HG03064 (cell line): Measurements from ENCODE around the gene MAGI1.

ENCODE experiments used
- ATAC-seq: cut with Tn5 transposase; IDR thresholded peaks from one replicate; pipeline ENCODE4 v1.9.1; 2021; ENCODE audit warnings: low read depth; ENCODE audit not compliant: unreplicated experiment

The MAGI1 gene

GRCh38 chr3:65659396-65659795 is 379.3 kb downstream of the MAGI1 start:
- no peak for ATAC-seq

- no peak for ATAC-seq
Measured at GRCh38 chr3:65658401-65658800, 380.3 kb downstream of the MAGI1 start.

GRCh38 chr3:65655061-65655460 is 383.7 kb downstream of the MAGI1 start:
- no peak for ATAC-seq

GRCh38 chr3:65653731-65654130 is 385.0 kb downstream of the MAGI1 start:
- ATAC-seq = no peak

- no peak for ATAC-seq
Measured at GRCh38 chr3:65650247-65650646, 388.5 kb downstream of the MAGI1 start.

- no peak for ATAC-seq
Measured at GRCh38 chr3:65647369-65647768, 391.3 kb downstream of the MAGI1 start.

- ATAC-seq = no peak
Measured at GRCh38 chr3:65642883-65643282, 395.8 kb downstream of the MAGI1 start.

- no peak for ATAC-seq
Measured at GRCh38 chr3:65641777-65642176, 396.9 kb downstream of the MAGI1 start.

GRCh38 chr3:65641045-65641444 is 397.7 kb downstream of the MAGI1 start:
- ATAC-seq = no peak

GRCh38 chr3:65639444-65639843 is 399.3 kb downstream of the MAGI1 start:
- no peak for ATAC-seq

GRCh38 chr3:65638301-65638700 is 400.4 kb downstream of the MAGI1 start:
- ATAC-seq = no peak

- ATAC-seq = no peak
Measured at GRCh38 chr3:65636326-65636725, 402.4 kb downstream of the MAGI1 start.

- no peak for ATAC-seq
Measured at GRCh38 chr3:65635657-65636056, 403.1 kb downstream of the MAGI1 start.

GRCh38 chr3:65633018-65633638 is 405.6 kb downstream of the MAGI1 start:
- ATAC-seq = no peak

GRCh38 chr3:65632414-65632813 is 406.3 kb downstream of the MAGI1 start:
- ATAC-seq = no peak

- no peak for ATAC-seq
Measured at GRCh38 chr3:65628978-65629377, 409.7 kb downstream of the MAGI1 start.

- ATAC-seq = no peak
Measured at GRCh38 chr3:65627062-65627461, 411.7 kb downstream of the MAGI1 start.

GRCh38 chr3:65625305-65625704 is 413.4 kb downstream of the MAGI1 start:
- ATAC-seq = no peak

GRCh38 chr3:65623362-65623761 is 415.4 kb downstream of the MAGI1 start:
- ATAC-seq = no peak

- no peak for ATAC-seq
Measured at GRCh38 chr3:65619888-65620287, 418.8 kb downstream of the MAGI1 start.

- ATAC-seq = no peak
Measured at GRCh38 chr3:65619451-65619881, 419.3 kb downstream of the MAGI1 start.

GRCh38 chr3:65618599-65618998 is 420.1 kb downstream of the MAGI1 start:
- ATAC-seq = no peak

GRCh38 chr3:65617787-65618186 is 420.9 kb downstream of the MAGI1 start:
- no peak for ATAC-seq
